WERI-Rb-1 (cell line): Measurements from ENCODE around the gene INF2.

Experiments
- DNase-seq: peaks from one replicate; pipeline ENCODE4 v3.0.0-alpha.2; 2020
- H3K27ac ChIP-seq: fragments of 250-450 bp; sonication (Bioruptor Pico); 2 replicates; pipeline ENCODE4 v1.5.1; 2020; ENCODE audit warnings: mild to moderate bottlenecking, moderate library complexity
- H3K27me3 ChIP-seq: fragments of 250-450 bp; sonication (Bioruptor Pico); 2 replicates; pipeline ENCODE4 v1.5.1; 2021; ENCODE audit warnings: mild to moderate bottlenecking, low read depth, moderate library complexity; ENCODE audit not compliant: insufficient read depth, severe bottlenecking
- H3K36me3 ChIP-seq: fragments of 250-450 bp; sonication (Bioruptor Pico); 2 replicates; pipeline ENCODE4 v1.5.1; 2020; ENCODE audit warnings: mild to moderate bottlenecking, moderate library complexity
- H3K4me3 ChIP-seq: 2 replicates; pipeline ENCODE4 v1.5.1; 2011; ENCODE audit warnings: low read depth, mild to moderate bottlenecking, control low read depth, low read length
- H3K9me3 ChIP-seq: fragments of 250-450 bp; sonication (Bioruptor Pico); 2 replicates; pipeline ENCODE4 v1.5.1; 2021; ENCODE audit warnings: mild to moderate bottlenecking, moderate library complexity; ENCODE audit not compliant: severe bottlenecking
- CTCF ChIP-seq: IDR thresholded peaks from 2 replicates; pipeline ENCODE4 v1.5.1; 2011; ENCODE audit warnings: low read depth, mild to moderate bottlenecking, control low read depth, inconsistent platforms, low read length

Gene INF2

GRCh38 chr14:104698688-104699425 lies 9.4 kb downstream of the INF2 start:
- Histone ChIP-seq H3K27me3 (no peaks in the 10 kb centered on the region), H3K9me3 (no peaks in the 10 kb centered on the region), H3K27ac (no peak overlapping the region), H3K4me3 (no peak overlapping the region), H3K36me3 (peaks cover 23% of the 10 kb centered on the region)
- DNase-seq: no peak
- TF ChIP-seq CTCF: no peak

DNA sequence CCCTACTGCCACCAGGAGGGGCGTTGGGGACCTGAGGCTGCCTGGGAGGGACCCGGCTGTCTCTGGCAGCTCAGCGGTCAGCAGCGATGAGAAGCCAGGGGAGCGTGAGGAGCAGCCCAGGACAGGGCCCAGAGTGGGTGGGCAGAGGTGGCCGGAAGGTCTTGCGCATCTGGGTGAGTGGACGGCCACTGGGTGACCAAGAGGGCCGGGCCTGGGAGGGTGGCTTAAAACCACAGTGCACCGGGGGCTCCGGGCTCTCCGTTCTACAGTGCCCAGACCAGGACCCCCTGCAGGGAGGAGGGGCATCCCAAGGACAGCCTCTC lies 10.0 kb downstream of the INF2 start:
- H3K27ac ChIP-seq: no peak overlapping the region
- H3K27me3 ChIP-seq: no peaks in the 10 kb centered on the region
- DNase-seq: no peak
- peaks cover 23% of the 10 kb centered on the region for H3K36me3 ChIP-seq
- no peaks in the 10 kb centered on the region for H3K9me3 ChIP-seq
- TF ChIP-seq CTCF: no peak
- no peak overlapping the region for H3K4me3 ChIP-seq

DNA sequence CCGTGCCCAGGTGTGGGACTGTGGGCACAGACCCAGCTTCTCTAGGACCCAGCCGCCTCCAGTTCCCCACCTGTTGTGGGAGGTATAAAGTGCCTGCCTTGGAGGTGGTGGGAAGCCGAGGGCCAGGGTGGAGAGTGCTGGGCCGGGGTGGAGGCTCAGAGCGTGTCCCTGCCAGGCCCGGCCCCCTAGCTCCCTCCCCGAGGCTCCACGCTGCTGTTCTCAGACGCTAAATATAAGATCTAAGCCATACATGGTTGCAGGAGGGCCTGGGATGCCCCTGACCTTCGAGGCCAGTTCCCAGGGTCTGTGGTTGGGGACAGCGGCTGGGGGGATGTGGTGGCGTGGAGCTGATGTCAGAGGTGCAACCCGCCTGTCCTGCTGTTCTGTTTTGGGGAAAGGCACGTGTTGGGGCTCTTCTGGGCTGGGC lies 10.8 kb downstream of the INF2 start:
- Histone ChIP-seq H3K4me3 (no peak overlapping the region), H3K27ac (no peak overlapping the region), H3K9me3 (no peaks in the 10 kb centered on the region), H3K36me3 (peaks cover 31% of the 10 kb centered on the region), H3K27me3 (no peaks in the 10 kb centered on the region)
- no peak for TF ChIP-seq CTCF
- no peak for DNase-seq

DNA sequence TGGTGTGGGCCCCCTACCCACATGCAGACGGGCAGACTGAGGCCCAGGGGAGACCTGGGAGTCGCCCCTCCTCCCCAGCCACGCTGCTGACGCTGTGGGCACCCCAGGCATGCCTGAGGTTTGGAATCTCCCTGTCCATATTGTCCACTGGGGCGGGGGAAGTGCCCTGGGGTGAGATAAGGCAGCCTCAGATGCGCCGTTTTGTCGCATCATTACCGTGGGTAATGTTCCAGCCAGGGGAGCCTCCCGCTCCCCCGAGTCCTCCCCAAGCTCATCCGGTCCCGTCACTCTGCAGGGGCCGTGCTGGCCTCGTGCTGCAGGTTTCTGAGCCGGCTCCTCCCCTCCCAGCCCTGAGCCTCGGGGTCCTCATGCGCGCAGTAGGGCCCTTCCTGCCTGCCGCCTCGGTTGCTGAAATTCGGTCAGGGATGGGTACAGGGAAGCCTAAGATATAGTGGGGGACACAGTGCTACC lies 11.4 kb downstream of the INF2 start:
- no peak for DNase-seq
- Histone ChIP-seq H3K27ac (no peak overlapping the region), H3K4me3 (no peak overlapping the region), H3K36me3 (peaks cover 29% of the 10 kb centered on the region), H3K27me3 (no peaks in the 10 kb centered on the region), H3K9me3 (no peaks in the 10 kb centered on the region)
- TF ChIP-seq CTCF: no peak

DNA sequence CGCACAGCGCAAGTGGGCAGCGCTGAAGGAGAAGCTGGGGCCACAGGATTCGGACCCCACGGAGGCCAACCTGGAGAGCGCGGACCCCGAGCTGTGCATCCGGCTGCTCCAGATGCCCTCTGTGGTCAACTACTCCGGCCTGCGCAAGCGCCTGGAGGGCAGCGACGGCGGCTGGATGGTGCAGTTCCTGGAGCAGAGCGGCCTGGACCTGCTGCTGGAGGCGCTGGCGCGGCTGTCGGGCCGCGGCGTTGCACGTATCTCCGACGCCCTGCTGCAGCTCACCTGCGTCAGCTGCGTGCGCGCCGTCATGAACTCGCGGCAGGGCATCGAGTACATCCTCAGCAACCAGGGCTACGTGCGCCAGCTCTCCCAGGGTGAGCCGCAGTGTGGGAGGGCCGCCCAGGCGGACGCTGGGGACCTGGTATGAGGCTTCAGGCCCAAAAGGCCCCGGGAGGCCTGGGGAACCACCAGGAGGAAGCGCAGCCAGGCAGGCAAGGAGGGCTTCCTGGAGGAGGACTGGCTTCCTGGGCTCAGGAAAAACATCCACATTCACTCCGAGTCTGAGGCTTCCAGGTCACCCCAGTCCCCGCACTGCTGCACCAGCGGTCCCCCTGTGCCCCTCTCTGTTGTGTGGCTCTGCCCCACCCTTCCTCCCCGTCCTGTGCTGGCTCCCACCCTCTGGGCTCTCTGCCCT lies 12.1 kb downstream of the INF2 start:
- DNase-seq: no peak
- Histone ChIP-seq H3K4me3 (no peak overlapping the region), H3K9me3 (no peaks in the 10 kb centered on the region), H3K27ac (no peak overlapping the region), H3K27me3 (no peaks in the 10 kb centered on the region), H3K36me3 (peaks cover 28% of the 10 kb centered on the region)
- no peak for TF ChIP-seq CTCF
